Activated CD8-positive, alpha-beta memory T cell treated with anti-CD3 and anti-CD28 coated beads for 24 hours (primary cell): ENCODE results near the gene FOXL2NB.
A peak's percentile ranks its signal among the peaks of the same experiment; 100 is the strongest.
"Not testable (repeated sequence)": the region's sequence is repeated elsewhere in the genome, so short reads cannot be mapped to it uniquely, and the experiment has no call there.

ENCODE experiments used
- DNase-seq: peaks from one replicate; pipeline ENCODE4 v3.0.0-alpha.2; 2020

The FOXL2NB gene

DNA sequence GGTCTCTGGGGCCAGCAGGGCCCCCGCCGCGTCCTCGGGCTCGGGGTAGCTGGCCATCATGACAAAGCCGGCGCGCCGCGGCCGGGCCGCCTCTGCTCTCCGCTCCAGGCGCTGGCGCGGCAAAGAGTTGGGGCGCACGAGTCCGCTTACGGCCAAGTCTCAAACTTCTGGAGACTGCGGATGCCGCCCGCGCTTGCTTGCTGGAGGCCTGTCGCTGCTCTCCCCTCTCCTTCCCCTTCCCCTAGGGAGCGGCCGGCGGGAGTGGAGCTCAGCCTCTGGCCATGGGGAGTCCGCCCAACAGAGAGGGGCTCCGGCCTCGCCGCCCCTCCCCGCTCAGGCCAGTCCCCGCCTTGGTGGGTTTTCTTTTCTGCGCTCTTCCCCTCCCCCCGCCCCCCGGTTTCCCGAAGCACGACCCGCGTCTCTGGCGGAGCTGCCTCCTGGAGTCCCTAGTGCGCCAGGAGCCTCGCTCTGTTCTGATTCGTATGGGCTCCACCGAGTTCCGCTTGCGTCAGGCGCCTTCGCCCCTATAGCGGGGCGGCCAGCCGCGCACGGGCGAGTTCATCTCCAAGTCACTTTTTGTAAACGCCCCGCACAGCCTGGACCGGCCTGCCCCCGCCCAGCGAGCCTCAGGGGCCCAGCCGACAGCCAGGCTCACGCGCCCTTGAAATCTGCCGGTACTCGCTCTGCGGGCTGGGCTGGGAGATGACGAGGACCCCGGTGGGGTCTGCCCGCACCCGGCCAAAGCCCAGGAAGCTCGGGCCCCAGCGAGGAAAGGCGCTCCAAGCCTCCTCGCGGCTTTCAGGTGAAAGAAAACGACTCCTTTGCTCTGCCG, at the start of gene FOXL2NB, which contains the start of gene FOXL2:
TSS of gene FOXL2NB (plus strand) at position 555 of the 832 bp plus-strand sequence. CDS start at position 703, 148 bp downstream.
TSS of gene FOXL2 (minus strand) at position 475 of the 832 bp plus-strand sequence. CDS start at position 60, 415 bp downstream.
- DNase-seq, result peak; percentile 69

DNA sequence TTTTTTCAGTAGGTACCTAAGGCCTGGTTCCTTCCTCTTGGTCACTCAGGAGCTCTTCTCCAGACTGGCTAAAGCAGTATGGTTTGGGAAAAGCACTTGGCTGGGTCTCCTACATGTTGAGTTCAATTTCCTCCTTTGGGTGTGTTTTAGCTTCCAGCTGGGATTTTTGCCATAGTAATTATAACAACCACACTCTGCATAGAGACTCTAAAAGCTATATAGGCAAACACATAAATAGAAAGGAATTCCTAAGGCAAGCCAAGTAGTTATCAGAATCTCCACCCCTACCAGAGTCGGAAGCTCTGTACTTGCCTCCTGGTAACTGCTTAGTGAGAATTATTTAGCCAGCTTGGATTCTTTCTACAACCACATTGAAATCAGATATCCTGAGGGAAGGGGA, 48.7 kb upstream of the FOXL2NB start:
- DNase-seq, result no peak

GRCh38 chr3:138898708-138899107, 48.3 kb upstream of the FOXL2NB start:
- DNase-seq, result no peak

- DNase-seq, result no peak
Measured at GRCh38 chr3:138899351-138899991, 47.5 kb upstream of the FOXL2NB start.

DNA sequence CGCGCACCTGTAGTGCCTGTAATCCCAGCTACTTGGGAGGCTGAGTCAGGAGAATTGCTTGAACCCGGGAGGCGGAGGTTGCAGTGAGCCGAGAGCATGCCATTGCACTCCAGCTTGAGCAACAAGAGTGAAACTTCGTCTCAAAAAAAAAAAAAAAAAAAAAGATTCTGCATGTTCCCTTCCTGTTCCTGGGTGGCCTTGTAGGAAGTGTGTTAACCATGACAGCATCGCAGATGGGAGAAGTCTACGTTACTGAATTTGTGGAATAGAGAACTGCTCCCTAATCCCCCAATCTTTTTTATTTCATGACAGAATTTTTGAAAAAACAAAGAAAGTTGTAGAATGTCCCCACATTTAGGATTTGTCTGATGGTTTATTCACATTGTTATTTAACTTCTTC, 45.5 kb upstream of the FOXL2NB start:
- no peak for DNase-seq

- no peak for DNase-seq
Measured at GRCh38 chr3:138902171-138902570, 44.8 kb upstream of the FOXL2NB start.

- no peak for DNase-seq
Measured at GRCh38 chr3:138907539-138907938, 39.5 kb upstream of the FOXL2NB start.

DNA sequence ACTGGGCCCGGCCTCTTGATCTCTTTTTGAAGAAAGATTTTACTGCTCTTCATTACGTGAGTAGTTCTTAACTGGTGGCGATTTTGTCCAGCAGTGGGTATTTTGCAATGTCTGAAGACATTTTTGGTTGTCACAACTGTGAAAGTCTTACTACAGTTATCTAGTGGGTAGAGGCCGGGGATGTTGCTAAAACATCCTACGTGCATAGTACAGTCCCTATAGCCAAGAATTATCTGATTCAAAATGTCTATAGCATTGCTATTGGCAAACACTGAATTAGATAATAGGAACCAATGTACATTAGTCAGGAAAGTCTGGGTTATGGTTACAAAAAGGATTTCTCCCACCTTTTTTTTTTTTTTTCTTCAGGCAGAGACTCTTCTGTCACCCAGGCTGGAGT, 38.2 kb upstream of the FOXL2NB start:
- DNase-seq, result no peak

DNA sequence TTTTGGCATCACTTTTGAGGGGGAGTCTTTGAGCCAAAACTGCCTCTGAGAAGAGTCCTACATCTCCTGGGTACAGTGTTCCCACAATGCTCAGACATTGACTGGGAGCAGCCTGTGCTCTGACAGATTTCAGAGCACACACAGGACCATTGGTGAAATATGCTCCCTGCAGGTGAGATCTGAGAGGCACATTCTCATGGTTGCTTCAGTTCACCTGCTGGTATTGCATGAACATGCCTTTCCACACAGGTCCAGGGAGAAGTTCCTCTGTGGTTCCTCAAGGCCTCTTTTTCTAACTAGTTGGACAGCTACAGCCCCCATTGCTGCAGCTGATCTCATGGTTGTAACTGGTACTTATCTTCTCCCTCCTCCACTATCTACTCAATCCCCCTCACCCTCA, 37.1 kb upstream of the FOXL2NB start:
- DNase-seq, result no peak

DNA sequence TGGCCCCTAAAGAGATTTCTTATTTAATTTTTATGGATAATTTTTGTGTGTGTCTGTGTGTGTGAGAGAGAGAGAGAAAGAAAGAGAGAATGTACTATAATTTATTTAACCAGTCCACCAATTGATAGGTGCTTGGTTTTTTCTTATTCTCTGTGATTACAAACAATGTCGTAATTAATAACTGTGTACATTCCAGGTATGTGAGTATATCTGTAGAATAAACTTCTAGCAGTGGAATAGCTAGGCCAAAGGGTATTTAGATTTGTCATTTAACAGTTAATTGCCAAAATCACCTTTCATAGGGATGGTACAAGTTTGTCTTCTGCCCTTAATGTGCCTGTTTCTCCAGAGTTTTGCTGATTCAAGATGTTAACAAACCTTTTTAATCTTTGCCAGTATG, 35.4 kb upstream of the FOXL2NB start:
- no peak for DNase-seq

GRCh38 chr3:138912237-138912636, 34.8 kb upstream of the FOXL2NB start:
- DNase-seq, result no peak

DNA sequence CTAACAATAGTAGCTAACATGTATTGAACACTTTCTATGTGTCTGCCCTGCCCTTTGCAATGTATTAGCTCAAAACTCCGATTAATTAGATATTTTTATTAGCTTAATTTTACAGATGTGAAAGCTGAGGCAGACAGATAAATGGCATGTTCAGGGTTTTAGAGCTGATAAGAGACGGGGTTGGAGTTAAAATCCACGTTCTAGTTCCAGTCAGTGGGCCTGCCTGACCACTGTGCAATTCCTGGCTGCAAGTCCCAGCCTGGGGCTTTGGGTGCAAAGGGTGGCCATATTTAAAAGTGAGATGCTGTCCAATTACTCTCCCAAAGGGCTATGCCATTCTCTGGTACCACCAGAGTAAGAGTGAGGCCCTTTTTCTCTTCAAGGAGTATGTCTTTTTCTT, 33.3 kb upstream of the FOXL2NB start:
- DNase-seq, result no peak

DNA sequence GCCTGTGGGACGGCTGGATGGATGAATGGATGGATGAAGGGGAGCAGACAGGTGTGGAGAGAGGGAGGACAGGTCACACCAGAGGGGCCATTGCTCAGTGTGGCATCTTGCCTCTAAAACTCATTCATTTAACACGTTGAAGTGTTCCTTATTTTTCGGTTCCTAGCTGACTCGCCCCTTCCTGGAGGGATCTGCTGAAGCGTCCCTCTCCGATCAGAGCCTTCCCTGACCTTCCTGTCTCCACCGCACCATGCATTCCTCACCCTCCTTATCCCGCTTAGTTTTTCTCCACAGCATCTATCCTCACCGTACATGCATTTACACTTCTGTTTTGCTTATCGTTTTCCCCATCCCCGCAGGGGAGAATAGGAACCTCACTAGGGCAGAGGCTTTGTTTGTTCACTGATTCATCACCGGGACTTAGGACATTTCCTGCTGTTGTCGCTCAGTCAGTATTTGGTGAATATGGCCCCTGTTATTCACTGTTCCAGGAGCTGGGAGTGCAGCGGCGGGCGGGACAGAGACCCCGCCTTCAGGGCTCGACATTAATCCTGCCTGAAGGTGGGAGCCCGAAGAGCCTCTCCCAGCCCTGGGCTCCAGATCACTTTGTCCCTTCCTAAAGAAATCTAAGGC, 32.0 kb upstream of the FOXL2NB start:
- DNase-seq, result no peak

DNA sequence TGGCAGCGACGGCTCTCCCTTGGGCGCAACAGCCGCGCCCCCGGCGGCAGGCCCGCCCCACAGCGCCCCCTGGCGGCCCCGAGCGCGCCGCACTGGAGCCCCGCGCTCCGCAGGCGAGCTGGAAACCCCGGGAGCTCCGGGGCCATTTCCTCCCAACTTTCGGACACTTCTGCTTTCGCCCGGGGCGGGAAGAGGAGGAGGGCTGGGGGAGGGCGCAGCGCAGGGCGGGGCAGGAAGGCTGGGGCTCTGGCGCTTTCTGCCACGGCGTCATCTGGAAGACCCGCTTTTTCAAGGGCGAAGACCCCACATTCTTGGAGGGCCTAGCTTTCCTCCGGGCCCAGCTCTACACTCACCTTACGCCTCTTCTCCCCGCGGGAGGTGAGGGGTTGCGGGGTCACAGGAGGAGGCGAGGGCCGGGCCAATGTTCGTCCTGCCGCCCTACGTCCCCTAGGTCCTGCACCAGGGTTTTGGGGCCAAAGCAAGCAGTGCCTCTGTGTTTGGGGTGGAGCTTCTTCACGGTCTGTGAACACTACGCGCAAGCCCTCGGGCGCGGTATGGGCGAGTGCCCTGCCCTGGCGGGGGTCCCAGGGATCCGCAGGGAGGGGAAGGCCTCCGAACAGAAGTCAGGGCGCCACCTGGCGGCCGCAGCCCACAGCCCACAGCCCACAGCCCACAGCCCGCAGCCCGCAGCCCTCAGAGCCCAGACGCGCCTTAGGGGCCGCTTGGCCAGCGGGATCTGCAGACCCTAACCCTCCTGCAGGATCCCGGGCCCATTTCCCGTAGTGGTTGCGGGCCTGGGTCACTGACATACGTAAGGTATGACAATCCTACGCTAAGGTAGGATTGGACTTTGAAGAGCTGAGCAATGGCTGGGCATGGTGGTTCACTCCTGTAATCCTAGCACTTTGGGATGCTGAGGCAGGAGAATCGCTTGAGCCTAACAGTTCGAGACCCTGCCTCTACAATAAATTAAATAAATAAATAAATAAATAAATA, 31.2 kb upstream of the FOXL2NB start:
- peak; percentile 94 for DNase-seq

DNA sequence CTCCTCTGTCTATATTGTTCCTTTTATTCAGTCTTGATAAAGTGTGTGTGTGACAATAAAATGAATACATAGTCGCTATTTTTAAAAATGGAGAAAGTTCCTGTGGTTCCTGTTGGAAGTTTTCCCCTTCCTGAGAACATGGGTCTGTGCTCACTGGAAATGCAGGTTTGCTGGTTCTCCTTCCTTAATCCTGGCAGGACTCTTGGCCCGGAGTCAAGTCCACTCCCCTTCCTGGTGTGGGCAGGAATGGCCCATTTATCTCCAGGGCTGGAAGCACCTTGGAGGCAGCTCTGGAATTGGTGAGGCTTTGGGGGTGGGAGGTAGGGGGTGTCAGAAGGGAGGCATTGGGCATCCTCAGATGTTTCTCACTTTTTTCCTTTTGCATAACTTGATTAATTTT, 30.2 kb upstream of the FOXL2NB start:
- no peak for DNase-seq

GRCh38 chr3:138919325-138919724, 27.7 kb upstream of the FOXL2NB start:
- DNase-seq, result no peak

GRCh38 chr3:138921316-138922292, 25.4 kb upstream of the FOXL2NB start:
- DNase-seq, result no peak

GRCh38 chr3:138922400-138922799, 24.6 kb upstream of the FOXL2NB start:
- not testable (repeated sequence) for DNase-seq

GRCh38 chr3:138923531-138923994, 23.5 kb upstream of the FOXL2NB start:
- peak; percentile 92 for DNase-seq

- DNase-seq, result no peak
Measured at GRCh38 chr3:138928727-138929372, 18.2 kb upstream of the FOXL2NB start.
